ENCODE measurements around the gene RASSF3. TPM values are rescaled to one million over a fixed set of nuclear protein-coding genes. Genes with fewer than 3 reads are reported as not detected.

Gene RASSF3
- total RNA-seq, 1 experiment from 2014 or later: 107 TPM

- peak overlapping the region; percentile 46; the same call in 1 of the 2 replicates for H3K27ac ChIP-seq (ENCODE audit: low read length)
- ATAC-seq (0 out of 2 replicates have a peak, but pooled peaks have one; percentile 31), DNase-seq (ENCODE audit: low read depth, low spot score) (no peak)
Measured at GRCh38 chr12:64696080-64696741, 85.9 kb downstream of the RASSF3 start.

GRCh38 chr12:64699504-64700115 lies 89.3 kb downstream of the RASSF3 start:
- peaks cover 7% of the 10 kb centered on the region for H3K36me3 ChIP-seq (ENCODE audit: control insufficient read depth, insufficient read depth, low read length)
- intact Hi-C loops (cut with micrococcal nuclease; ENCODE audit: unreplicated experiment): loop anchor here (5.0 kb wide), 1 partner anchor 87 kb away; the partner anchor contains the start of gene RASSF3
- BruUV-seq (replicated peaks): no TSS peak
- ChIA-PET CTCF (no interaction called here), POLR2A (no interaction called here)
- ATAC-seq (no peak), DNase-seq (ENCODE audit: low read depth, low spot score) (no peak)
- in situ Hi-C loops (cut with HindIII; ENCODE audit: low pct_unique_long_range_greater_than_20kb, low sequenced_read_pairs): no loop called here
- peaks cover 25% of the 10 kb centered on the region for H3K4me1 ChIP-seq (ENCODE audit: control insufficient read depth, insufficient read depth, low read length)
- no peak for TF ChIP-seq SIN3A (IDR thresholded peaks at IDR 0.05; ENCODE audit: borderline replicate concordance, insufficient read depth, low read depth, low read length)
- no peak for TF ChIP-seq POLR2AphosphoS5 (IDR thresholded peaks at IDR 0.05; ENCODE audit: low read depth, low read length)
- TF ChIP-seq, protein P1, sequence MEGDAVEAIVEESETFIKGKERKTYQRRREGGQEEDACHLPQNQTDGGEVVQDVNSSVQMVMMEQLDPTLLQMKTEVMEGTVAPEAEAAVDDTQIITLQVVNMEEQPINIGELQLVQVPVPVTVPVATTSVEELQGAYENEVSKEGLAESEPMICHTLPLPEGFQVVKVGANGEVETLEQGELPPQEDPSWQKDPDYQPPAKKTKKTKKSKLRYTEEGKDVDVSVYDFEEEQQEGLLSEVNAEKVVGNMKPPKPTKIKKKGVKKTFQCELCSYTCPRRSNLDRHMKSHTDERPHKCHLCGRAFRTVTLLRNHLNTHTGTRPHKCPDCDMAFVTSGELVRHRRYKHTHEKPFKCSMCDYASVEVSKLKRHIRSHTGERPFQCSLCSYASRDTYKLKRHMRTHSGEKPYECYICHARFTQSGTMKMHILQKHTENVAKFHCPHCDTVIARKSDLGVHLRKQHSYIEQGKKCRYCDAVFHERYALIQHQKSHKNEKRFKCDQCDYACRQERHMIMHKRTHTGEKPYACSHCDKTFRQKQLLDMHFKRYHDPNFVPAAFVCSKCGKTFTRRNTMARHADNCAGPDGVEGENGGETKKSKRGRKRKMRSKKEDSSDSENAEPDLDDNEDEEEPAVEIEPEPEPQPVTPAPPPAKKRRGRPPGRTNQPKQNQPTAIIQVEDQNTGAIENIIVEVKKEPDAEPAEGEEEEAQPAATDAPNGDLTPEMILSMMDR (IDR thresholded peaks at IDR 0.05): no peak
- TF ChIP-seq, protein P2, sequence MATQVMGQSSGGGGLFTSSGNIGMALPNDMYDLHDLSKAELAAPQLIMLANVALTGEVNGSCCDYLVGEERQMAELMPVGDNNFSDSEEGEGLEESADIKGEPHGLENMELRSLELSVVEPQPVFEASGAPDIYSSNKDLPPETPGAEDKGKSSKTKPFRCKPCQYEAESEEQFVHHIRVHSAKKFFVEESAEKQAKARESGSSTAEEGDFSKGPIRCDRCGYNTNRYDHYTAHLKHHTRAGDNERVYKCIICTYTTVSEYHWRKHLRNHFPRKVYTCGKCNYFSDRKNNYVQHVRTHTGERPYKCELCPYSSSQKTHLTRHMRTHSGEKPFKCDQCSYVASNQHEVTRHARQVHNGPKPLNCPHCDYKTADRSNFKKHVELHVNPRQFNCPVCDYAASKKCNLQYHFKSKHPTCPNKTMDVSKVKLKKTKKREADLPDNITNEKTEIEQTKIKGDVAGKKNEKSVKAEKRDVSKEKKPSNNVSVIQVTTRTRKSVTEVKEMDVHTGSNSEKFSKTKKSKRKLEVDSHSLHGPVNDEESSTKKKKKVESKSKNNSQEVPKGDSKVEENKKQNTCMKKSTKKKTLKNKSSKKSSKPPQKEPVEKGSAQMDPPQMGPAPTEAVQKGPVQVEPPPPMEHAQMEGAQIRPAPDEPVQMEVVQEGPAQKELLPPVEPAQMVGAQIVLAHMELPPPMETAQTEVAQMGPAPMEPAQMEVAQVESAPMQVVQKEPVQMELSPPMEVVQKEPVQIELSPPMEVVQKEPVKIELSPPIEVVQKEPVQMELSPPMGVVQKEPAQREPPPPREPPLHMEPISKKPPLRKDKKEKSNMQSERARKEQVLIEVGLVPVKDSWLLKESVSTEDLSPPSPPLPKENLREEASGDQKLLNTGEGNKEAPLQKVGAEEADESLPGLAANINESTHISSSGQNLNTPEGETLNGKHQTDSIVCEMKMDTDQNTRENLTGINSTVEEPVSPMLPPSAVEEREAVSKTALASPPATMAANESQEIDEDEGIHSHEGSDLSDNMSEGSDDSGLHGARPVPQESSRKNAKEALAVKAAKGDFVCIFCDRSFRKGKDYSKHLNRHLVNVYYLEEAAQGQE (IDR thresholded peaks at IDR 0.05; ENCODE audit: insufficient read depth in 1 of 2, low read depth in 2 of 2, low read length in 1 of 2): no peak
- TF ChIP-seq TCF7L2 (IDR thresholded peaks at IDR 0.05; ENCODE audit: low read depth, low read length): no peak
- H3K27ac ChIP-seq (ENCODE audit: low read length): no peak overlapping the region
- H3K9me3 ChIP-seq (ENCODE audit: control insufficient read depth, insufficient read depth, low read depth, low read length): no peaks in the 10 kb centered on the region
- no peaks in the 10 kb centered on the region for H3K27me3 ChIP-seq (ENCODE audit: control insufficient read depth, insufficient read depth, low read length)
- no peak overlapping the region for H3K4me3 ChIP-seq (ENCODE audit: low read depth in 2 of 2, low read length in 2 of 2)

More at GRCh38 chr12:64696080-64696741, 85.9 kb downstream of the RASSF3 start:
- in situ Hi-C loops (cut with HindIII; ENCODE audit: low pct_unique_long_range_greater_than_20kb, low sequenced_read_pairs) (no loop called here), intact Hi-C loops (cut with micrococcal nuclease; ENCODE audit: unreplicated experiment) (loop anchor here (1.0 to 5.0 kb wide), 2 partner anchors 84 to 147 kb away; partner anchors contain the start of gene RASSF3)
- ChIA-PET CTCF (interaction anchor here (0.6 to 4.6 kb wide), 3 partner anchors 87 to 246 kb away, joined by 7 to 24 read pairs (median 15); no protein-coding TSS in a partner anchor), POLR2A (interaction anchor here (0.6 kb wide), 1 partner anchor 71 kb away, joined by 4 read pairs; no protein-coding TSS in a partner anchor)
- H3K27me3 ChIP-seq (ENCODE audit: control insufficient read depth, insufficient read depth, low read length): no peaks in the 10 kb centered on the region
- BruUV-seq (replicated peaks): no TSS peak
- H3K36me3 ChIP-seq (ENCODE audit: control insufficient read depth, insufficient read depth, low read length): peaks cover 9% of the 10 kb centered on the region
- peaks cover 32% of the 10 kb centered on the region for H3K4me1 ChIP-seq (ENCODE audit: control insufficient read depth, insufficient read depth, low read length)
- H3K9me3 ChIP-seq (ENCODE audit: control insufficient read depth, insufficient read depth, low read depth, low read length): no peaks in the 10 kb centered on the region
- H3K4me3 ChIP-seq (ENCODE audit: low read depth in 2 of 2, low read length in 2 of 2): no peak overlapping the region
- TF ChIP-seq POLR2AphosphoS5 (IDR thresholded peaks at IDR 0.05; ENCODE audit: low read depth, low read length) (no peak), TCF7L2 (IDR thresholded peaks at IDR 0.05; ENCODE audit: low read depth, low read length) (no peak)
- TF ChIP-seq, protein P1 (IDR thresholded peaks at IDR 0.05): peak; percentile 47; the same call in 1 of the 2 replicates
- TF ChIP-seq, protein P2 (IDR thresholded peaks at IDR 0.05; ENCODE audit: insufficient read depth in 1 of 2, low read depth in 2 of 2, low read length in 1 of 2): no peak

Data from Panc1 (cell line).